Inflammatory macrophage treated with lipopolysaccharide for 4 hours (primary cell): ENCODE data around the gene SMYD5.
"Not testable (repeated sequence)": the region's sequence is repeated elsewhere in the genome, so short reads cannot be mapped to it uniquely, and the experiment has no call there.

Source experiments
- DNase-seq: peaks from one replicate; pipeline ENCODE4 v3.0.0-alpha.2; 2020

SMYD5 gene

DNA sequence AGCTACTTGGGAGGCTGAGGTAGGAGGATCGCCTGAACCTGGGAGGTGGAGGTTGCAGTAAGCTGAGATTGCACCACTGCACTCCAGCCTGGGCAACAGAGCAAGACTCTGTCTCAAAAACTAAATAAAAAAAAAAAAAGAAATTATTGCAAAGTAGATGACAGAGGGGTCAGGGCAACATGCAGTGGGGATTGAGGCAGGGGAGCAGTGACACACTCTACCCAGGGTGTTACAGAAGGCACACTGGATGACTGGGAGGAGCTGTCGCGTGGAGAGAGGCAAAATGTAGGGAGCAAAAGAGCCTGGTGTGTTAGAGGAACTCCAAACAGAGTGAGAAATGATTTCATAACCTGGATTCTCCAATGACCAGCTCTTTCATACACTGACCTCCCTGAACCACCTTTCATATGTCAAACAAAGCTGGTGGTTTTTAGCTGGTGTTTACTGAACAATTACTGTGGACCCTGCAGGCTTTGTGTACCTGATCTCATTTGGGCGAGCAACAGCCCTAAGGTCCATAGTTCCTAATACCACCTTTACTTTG is 48.1 kb downstream of the SMYD5 start:
- DNase-seq: no peak

DNA sequence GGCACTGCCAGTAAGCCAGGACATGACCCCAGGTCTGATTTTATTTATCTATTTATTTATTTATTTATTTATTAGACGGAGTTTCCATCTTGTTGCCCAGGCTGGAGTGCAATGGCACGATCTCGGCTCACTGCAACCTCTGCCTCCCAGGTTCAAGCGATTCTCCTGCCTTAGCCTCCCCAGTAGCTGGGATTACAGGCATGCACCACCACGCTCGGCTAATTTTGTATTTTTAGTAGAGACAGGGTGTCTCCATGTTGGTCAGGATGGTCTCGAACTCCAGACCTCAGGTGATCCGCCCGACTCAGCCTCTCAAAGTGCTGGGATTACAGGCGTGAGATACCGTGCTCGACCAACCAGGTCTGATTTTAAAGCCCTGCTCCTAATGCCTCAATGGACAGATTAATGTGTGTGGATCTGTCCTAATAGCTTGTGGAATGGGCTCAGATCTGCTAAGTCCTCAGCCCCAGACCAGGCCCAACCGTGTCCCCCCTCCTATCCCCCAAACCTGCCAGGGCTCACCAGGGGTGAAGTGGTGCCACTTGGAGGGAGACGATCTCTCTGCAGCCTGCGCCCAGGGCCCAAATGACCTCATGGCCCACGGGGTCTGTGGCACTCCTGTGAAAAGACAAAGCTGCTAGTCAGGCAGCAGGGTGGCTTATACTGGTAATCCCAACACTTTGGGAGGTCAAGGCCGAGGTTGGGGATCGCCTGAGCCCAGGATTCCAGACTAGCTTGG is 48.8 kb downstream of the SMYD5 start:
- not testable (repeated sequence) for DNase-seq

DNA sequence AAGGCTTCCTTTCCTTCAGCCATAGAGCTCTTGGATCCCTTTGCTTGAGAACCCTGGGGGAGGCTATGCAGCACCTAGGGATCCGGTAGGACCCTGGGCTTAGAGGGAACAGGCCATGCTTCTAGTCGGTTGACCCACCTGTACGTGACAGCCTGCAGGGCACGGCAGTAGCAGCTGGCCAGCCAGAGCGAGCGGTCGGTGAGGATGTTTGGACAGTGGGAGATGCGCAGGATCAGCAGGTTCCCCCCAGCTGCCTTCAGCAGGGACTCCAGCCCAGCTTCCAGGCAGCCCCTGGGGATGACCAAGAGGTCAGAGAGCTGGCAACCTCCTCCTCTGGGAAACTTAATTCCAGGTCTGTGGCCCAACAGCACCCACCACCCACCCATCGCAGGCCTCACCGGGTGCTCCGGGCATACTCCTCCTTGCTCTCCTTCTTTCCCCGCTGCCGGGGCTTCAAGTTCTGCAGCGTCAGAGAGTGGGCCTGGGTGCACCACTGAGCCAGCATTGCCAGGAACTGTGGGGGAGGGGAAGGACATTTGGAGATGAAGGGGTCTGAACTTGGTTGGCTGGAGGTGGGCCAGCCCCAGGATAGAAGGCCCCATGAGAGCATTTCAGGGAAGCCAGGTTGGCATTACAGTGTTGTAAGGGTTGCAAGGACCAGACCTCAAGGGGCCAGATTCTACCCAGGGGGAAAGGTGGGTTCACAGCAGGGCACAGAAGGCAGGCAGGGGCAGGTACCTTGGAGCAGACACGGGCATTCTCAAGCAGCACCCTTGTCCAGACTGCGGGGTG is 49.7 kb downstream of the SMYD5 start:
- no peak for DNase-seq

DNA sequence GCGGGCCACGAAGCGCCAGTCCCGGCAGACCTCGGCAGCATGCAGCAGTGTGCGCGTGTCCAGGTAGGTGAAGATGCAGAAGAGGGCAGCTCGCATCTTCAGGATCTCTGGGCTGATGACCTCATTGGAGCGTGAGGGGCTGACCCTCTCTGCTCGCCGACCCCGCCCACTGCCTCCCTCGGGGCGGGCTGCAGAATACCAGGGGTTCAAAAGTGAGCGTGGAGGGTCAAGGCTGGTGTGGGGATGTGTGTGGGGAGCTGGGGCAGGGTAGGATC is 50.2 kb downstream of the SMYD5 start:
- DNase-seq: no peak

DNA sequence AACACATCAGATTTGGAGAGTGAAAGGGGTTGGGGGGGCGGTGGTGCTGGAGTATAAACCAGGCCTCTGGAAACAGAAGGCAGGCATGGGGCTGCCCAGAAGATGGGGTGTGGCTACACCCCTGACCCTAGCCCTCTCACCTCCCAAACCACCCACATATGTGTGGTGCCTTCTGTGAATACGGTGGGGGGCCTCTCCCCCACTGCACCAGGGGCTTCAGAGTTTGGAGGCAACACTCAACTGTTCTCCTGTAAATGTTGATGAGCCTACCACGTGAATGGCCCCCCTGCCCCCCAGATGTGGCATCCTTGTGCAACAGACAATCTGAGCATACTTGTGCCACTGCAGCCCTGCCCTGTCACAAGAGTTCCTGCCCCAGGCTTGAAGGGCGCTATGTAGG is 50.7 kb downstream of the SMYD5 start:
- DNase-seq: no peak

DNA sequence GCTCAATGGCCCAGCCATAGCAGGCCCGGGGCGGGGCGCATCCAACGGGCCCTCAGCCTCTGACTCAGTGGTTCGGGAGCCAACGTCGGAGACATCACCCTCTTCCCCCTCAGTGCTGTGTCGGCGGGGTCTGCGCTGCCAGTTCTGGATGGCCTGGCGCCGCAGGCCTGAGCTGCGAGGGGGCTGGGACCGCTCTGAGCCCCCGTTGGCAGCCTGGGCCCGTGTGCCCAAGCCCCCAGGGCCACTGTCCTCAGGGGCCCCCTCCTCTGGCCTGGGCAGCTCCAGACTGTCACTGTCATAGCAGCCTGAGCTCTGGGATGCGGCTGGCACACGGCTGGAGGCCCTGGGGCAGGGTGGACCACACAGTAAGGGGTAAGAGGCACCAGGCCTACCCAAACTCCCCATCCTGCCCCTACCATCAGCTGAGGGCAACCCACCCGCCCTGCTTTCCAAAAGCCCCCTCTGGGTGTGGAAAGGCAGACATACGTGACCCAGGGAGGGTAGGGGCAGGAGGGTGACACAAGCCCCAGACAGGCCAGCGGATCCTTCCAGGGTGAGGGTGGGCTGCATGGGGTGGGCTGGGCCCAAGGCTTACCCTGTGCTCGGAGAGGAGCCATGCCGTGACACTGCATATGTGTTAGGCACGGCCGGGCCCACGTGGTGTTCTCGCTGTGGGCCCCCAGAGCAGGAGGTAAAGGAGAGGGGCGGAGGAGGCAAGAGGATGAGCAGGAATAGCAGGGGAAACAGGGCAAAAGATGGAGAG is 51.4 kb downstream of the SMYD5 start:
- no peak for DNase-seq

DNA sequence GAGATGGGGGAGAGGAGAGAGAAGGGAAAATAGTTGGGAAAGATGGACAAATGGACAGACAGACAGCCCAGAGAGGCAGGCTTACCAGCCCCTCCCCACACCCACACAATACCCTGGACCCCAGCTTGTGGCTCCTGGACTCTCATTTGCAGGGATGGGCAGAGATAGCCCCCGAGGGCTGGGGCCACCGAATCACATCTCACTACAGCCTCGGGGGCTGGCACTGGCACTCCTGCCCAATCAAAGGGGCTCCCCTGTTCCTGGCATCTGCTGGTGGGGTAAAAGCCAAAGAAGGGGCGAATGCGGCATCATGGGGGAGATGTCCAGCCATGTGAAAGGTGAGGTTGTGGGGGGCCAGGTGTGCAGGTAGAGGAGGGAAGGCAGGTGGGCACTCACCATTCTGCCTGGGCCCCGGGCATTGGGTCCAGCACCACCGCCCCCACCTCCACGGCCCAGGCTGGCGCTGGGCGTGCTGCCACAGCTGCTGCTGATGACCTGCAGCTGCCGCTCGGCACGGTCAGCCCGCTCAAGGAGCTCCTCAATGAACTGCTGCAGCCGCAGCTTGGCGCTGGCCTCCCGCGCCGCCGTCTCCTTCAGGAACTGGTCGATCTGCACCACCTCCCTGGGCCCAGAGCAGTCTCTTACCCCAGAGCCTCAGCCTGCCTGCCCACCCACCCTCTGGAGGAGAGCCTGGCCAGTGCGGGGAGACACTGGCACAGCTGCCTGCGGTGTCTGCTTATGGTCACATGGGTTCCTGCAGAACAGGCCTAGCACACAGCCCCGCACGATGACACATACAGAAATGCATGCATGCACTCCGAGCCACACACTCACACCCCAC is 52.2 kb downstream of the SMYD5 start:
- DNase-seq: no peak

DNA sequence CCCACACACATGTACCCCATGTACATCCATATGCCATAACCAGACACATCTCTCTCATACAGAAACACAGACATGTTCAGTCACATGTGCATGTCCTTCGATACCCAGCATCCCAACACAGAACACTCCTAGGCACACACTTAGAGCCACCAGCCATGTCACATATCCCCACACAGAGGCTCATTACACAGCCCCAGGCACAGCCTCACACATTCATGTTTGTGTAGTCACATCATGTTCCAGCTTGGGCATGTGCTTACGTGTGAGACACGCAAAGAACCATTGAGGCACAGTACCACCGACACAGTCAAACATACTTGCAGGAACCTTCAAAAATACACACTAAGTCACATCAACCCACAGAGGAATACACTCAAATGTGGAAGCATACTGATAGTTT is 53.0 kb downstream of the SMYD5 start:
- no peak for DNase-seq

DNA sequence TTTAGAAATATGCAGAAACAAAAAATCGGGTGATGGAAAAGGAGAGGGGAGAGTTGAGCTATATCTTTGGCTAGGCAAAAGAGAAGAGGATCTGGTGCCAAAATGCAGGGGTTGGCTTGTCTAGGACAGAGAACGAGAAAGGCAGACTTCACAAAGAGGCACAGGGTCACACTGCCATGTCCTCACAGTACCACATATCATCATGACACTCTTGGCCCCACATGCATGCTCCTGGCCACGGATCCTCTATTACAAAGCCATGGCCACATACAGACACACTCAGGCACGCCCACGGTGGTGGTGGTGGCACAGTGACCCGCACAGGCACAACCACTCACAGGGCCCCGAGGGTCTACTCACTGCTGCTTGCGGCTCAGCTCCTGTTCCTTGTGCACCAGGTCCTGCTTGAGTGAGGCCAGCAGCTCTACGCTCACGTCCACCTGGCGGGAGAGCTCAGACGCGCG is 54.4 kb downstream of the SMYD5 start:
- no peak for DNase-seq

DNA sequence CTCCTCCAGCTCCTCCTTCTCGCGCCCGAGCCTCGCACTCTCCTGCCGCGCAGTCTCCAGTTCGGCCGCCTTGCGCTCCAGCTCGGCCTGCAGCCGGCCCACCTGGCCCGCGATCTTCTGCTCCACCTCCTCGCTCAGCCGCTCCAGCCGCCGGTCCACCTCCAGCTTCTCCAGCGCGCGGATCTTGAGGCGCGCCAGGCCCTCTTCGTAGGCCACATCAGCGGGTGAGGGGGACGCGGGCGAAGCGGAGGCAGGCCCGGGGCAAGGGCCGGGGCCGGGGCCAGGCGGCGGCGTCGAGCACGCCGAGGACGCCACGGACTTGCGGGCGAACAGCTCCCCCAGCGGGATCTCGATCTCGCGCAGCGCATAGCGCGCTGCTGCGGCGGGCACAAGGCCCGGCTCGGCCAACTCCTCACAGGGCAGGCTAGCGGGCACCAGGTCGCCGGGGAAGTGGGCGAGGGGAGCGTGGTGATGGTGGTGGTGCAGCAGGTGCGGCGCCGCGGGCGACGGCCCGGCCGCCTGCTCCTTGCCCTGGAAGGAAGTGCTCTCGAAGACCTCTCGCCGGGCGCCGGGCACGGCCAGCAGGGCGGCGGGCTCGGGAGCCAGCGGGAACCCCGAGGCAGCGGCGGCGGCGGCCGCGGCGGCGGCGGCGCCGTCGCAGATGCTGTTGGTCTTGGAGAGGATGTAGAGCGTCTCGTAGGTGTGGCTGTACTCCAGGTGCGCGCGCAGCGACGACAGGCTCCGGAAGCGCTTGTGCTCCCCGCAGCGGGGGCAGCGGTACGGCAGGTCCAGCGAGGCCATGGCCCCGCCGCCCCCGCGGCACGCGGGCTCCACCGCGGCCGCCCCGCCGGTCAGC is 55.0 kb downstream of the SMYD5 start:
- no peak for DNase-seq

DNA sequence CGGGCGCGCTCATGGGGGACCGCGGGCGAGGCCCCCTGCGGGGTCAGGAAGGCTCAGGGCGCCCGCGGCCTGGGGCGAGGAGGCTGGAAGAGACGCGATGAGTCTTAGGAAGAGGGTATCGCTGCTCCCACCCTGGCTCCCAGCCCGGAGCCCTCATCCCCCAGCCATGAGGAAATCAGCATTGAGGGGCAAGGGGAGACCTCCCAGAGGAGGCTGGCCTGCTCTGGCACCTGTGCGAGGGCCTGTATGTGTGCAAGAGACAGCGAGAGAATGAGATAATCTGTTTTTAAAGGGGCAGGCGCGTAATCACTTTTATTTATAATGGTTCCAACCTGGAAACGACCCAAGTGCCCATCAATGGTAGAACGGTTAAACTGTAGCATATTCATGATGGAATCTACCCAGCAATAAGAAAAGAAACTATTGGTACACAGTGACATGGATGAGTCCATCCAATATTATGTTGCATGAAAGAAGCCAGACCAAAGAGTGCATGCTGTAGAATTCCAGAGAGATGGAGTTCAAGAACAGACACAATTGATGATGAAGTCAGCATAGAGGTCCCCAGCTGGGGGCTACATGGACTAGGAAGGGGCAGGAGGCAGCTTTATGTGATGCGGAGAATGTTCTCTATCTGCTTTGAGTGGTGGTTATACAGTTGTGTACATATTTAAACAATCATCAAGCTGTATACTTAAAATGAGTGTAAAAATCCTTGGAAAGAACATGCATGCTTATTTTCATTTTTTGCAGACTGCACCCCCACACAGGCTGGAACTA is 55.8 kb downstream of the SMYD5 start:
- DNase-seq: no peak

DNA sequence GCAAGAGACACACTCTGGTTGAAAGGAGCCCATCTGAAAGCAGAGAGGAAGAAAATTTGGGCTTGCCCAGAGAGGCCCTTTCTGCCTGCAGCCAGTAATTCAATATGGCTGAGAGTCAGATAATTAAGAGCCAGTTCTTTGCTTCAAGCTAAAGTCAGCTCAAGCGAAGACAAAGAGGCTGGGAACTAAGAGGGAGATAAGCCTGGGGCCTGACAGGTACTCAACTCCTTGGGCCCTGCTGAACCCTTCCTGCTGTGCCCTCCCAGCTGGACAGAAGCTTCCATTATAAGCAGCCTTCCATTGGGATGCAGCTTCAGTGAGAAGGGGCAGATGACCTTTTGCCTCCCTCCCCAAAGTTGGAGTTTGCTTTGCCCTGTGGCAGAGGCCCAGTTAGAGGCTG is 58.2 kb downstream of the SMYD5 start:
- no peak for DNase-seq
